Activated CD8-positive, alpha-beta T cell treated with anti-CD3 and anti-CD28 coated beads for 36 hours (primary cell): ENCODE data around the gene KRT33A. TPM values are rescaled to one million over a fixed set of nuclear protein-coding genes. Genes with fewer than 3 reads are reported as not detected.
A peak's percentile ranks its signal among the peaks of the same experiment; 100 is the strongest.

Experiments used
- ATAC-seq: fragments of 200-7000 bp; cut with Tn5 transposase; one replicate; pipeline ENCODE4 v1.10.0; 2021; ENCODE audit warnings: mild to moderate bottlenecking, moderate library complexity
- CTCF ChIA-PET: fragments of 350-600 bp; sonication (Branson Sonifier 250); formaldehyde crosslinking; loops from one replicate; lab custom pipeline; 2021; ENCODE audit warnings: antibody characterized with exemption; lab: Charles Lee
- POLR2A ChIA-PET: fragments of 350-600 bp; sonication (Branson Sonifier 250); formaldehyde crosslinking; loops from one replicate; lab custom pipeline; 2021; ENCODE audit warnings: antibody characterized with exemption; lab: Charles Lee
- DNase-seq: peaks from one replicate; pipeline ENCODE4 v3.0.0-alpha.2; 2020
- H3K27ac Mint-ChIP-seq: one replicate; pipeline ENCODE4 v1.8.0; 2021; ENCODE audit warnings: mild to moderate bottlenecking, mixed read lengths
- H3K27me3 Mint-ChIP-seq: one replicate; pipeline ENCODE4 v1.8.0; 2021; ENCODE audit warnings: mixed read lengths
- H3K36me3 Mint-ChIP-seq: one replicate; pipeline ENCODE4 v1.8.0; 2021; ENCODE audit warnings: low read depth, mixed read lengths
- H3K4me1 Mint-ChIP-seq: one replicate; pipeline ENCODE4 v1.8.0; 2021; ENCODE audit warnings: low read depth, mixed read lengths
- H3K4me3 Mint-ChIP-seq: one replicate; pipeline ENCODE4 v1.8.0; 2021; ENCODE audit warnings: mild to moderate bottlenecking, moderate library complexity, mixed read lengths
- H3K9me3 Mint-ChIP-seq: one replicate; pipeline ENCODE4 v1.8.0; 2021; ENCODE audit warnings: mixed read lengths
- intact Hi-C: fragments of 100-400 bp; cut with micrococcal nuclease; formaldehyde crosslinking; loops from one replicate; pipeline ENCODE4 v1.10.0; 2022
- total RNA-seq, 2 experiments: library from RNA; stranded (reverse); gene quantifications; one replicate each; pipeline ENCODE4 v1.2.3, GENCODE V29; 2021
- TF ChIP-seq, protein P1 (sequence below): fragments of 200-600 bp; IDR thresholded peaks from one replicate; pipeline ENCODE4 v1.8.0; 2022; ENCODE audit warnings: antibody characterized with exemption, mild to moderate bottlenecking

KRT33A gene
- total RNA-seq, 2 experiments from 2014 or later: not detected

DNA sequence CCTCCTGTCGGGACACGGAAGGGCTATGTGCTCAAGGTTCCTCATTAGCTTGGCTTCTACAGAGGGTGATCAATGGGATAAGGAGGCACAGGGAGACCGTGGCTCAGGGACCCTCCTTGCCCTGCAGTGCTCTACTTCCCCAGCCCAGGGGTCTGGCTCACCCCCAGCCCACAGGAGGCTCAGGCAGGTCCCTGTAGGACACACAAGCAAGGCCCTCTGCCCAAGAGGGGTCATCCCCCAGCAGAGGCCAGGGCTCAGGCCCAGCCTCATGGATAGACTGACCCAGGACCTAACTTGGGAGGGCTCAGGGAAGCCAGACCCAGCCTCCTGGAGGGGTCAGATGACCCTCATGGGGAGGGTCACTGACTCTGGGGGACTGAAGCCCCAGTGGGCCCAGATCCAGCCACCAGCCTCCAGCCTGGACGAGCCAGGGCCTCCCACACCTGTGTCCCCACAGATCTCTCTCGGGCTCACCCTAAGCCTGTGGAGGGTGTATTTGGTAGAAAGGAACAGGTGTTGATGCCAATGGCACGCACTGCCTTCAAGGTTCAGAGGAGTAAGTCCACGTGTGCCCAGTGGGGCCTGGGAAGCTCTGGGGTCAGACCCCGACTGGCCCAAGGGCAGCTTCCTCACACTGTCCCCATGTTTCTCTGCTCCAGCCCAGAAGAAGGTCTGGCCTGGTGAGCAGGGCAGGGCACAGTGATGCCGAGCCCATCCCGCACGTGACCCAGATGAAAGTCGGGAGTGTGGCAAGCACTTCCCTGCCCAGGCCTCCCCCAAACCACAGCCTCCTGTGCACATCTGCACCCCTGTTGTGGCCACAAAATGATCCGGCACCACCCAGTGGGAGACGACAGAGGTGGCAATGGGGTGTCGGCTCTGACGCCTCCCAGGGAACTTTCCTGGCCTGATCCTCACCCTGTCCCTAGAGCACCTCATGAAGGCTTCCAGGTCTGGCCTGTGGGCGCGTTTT lies 24.2 kb downstream of the KRT33A start:
- H3K36me3 Mint-ChIP-seq: no peaks in the 10 kb centered on the region
- ChIA-PET CTCF (no interaction called here), POLR2A (no interaction called here)
- no peak overlapping the region for H3K4me3 Mint-ChIP-seq
- TF ChIP-seq, protein P1, sequence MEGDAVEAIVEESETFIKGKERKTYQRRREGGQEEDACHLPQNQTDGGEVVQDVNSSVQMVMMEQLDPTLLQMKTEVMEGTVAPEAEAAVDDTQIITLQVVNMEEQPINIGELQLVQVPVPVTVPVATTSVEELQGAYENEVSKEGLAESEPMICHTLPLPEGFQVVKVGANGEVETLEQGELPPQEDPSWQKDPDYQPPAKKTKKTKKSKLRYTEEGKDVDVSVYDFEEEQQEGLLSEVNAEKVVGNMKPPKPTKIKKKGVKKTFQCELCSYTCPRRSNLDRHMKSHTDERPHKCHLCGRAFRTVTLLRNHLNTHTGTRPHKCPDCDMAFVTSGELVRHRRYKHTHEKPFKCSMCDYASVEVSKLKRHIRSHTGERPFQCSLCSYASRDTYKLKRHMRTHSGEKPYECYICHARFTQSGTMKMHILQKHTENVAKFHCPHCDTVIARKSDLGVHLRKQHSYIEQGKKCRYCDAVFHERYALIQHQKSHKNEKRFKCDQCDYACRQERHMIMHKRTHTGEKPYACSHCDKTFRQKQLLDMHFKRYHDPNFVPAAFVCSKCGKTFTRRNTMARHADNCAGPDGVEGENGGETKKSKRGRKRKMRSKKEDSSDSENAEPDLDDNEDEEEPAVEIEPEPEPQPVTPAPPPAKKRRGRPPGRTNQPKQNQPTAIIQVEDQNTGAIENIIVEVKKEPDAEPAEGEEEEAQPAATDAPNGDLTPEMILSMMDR: no peak
- intact Hi-C loops: no loop called here
- DNase-seq (no peak), ATAC-seq (no peak)
- no peaks in the 10 kb centered on the region for H3K27me3 Mint-ChIP-seq
- H3K4me1 Mint-ChIP-seq: peaks cover 21% of the 10 kb centered on the region
- no peak overlapping the region for H3K27ac Mint-ChIP-seq
- H3K9me3 Mint-ChIP-seq: no peaks in the 10 kb centered on the region

DNA sequence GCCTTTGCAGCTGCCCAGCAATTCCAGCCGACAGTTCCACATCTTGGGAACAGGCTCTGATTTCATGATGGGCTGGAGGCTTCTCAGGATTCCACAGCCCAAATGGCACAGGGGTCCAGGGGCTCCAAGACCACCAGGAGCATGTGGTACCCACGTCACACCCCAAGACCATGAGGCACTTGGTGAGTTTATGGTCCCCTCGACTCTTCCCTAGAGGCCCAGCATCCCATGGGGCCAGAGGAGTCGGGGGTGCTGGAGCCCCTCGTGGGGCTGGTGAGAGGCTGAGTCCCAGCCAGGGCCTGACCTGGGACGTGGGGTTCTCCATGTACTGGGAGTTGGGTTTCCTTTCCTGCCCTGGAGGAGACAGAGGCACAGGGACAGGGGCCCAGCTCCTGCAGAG lies 25.0 kb downstream of the KRT33A start:
- no peaks in the 10 kb centered on the region for H3K36me3 Mint-ChIP-seq
- peaks cover 1% of the 10 kb centered on the region for H3K9me3 Mint-ChIP-seq
- no peak for ATAC-seq
- H3K27me3 Mint-ChIP-seq: no peaks in the 10 kb centered on the region
- no peak overlapping the region for H3K27ac Mint-ChIP-seq
- no peak for DNase-seq
- CTCF ChIA-PET: no interaction called here
- TF ChIP-seq, protein P1: no peak
- intact Hi-C loops: no loop called here
- POLR2A ChIA-PET: no interaction called here
- no peak overlapping the region for H3K4me3 Mint-ChIP-seq
- H3K4me1 Mint-ChIP-seq: peaks cover 21% of the 10 kb centered on the region

DNA sequence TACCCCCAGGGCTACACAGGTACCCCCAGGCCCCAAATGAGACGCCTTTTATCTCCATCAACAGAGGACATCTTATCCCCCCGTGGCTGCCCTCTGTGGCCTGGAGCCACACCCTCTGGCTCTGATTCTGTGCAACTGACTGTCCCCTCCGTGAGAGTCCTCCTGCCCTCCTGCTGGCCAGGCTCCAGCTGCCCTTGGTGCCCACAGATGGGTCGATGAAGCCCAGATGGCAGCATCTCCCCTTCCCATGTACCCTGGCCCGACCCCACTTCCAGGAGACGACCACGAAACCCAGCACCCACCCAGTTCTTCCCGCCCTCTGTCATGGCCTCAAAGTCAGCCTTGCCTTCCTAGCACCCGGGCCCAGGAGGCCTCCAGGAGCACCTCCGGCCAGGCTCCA lies 25.5 kb downstream of the KRT33A start:
- CTCF ChIA-PET: no interaction called here
- no peaks in the 10 kb centered on the region for H3K36me3 Mint-ChIP-seq
- peaks cover 21% of the 10 kb centered on the region for H3K4me1 Mint-ChIP-seq
- DNase-seq: no peak
- no peaks in the 10 kb centered on the region for H3K27me3 Mint-ChIP-seq
- no peak overlapping the region for H3K4me3 Mint-ChIP-seq
- TF ChIP-seq, protein P1: no peak
- no peak for ATAC-seq
- H3K27ac Mint-ChIP-seq: no peak overlapping the region
- intact Hi-C loops: no loop called here
- H3K9me3 Mint-ChIP-seq: peaks cover 4% of the 10 kb centered on the region
- POLR2A ChIA-PET: no interaction called here

DNA sequence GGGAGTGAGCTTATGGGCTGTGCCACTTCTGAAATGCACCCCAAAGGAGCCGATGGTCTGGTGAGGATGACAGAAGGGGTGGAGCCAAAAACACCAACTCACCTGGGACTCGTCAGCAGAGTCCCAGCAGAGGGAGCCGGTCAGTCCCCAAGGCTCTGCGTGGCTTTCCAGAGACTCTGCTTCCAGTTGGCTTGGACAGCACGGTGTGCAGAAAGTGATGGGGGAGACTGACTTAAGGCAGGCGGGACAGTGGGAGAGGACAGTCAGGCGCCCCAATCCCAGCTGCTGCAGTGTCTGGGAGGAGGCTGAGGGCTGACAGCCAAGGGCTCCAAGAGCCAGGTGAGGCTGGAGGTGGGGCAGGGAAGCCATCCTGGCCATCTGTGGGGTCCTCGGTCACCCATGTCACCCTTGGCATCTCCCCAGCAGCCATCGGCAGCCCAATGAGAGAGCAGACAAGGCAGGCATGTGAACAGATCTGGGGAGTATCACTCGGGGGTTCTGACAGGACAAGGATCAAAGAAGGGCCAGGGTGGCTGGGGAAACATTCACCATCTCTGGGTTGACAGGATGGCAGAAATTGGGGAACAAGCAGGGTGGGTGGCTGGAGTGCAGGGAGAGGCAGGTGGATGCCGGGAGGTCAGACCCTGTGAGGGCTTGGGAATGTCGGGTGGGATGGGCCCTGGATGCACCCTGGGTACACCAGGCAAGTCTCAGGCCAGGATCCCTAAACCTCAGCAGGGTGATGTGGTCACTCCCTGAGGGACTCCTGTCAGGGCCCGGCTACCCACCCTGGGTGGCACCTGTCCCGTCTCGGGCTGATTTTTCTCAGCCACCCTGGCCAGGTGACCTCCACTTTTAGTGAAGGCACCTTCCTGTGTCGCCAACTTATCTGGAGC lies 26.2 kb downstream of the KRT33A start:
- no peaks in the 10 kb centered on the region for H3K27me3 Mint-ChIP-seq
- H3K36me3 Mint-ChIP-seq: no peaks in the 10 kb centered on the region
- H3K4me3 Mint-ChIP-seq: no peak overlapping the region
- peaks cover 11% of the 10 kb centered on the region for H3K9me3 Mint-ChIP-seq
- intact Hi-C loops: no loop called here
- DNase-seq (peak; percentile 34), ATAC-seq (peak; percentile 60)
- POLR2A ChIA-PET: interaction anchor here (0.6 to 0.9 kb wide), 2 partner anchors 23 to 32 kb away, joined by 3 read pairs; no protein-coding TSS in a partner anchor
- H3K27ac Mint-ChIP-seq: no peak overlapping the region
- H3K4me1 Mint-ChIP-seq: peaks cover 21% of the 10 kb centered on the region
- CTCF ChIA-PET: no interaction called here
- TF ChIP-seq, protein P1: peak; percentile 25
